ENCODE measurements around the gene FOXA3.

- no peak for TF ChIP-seq CTCF (IDR thresholded peaks at IDR 0.05; ENCODE audit: borderline replicate concordance, extremely low read depth, low read length, poor library complexity, severe bottlenecking)
- no peak for TF ChIP-seq EZH2 (IDR thresholded peaks at IDR 0.05; ENCODE audit: borderline replicate concordance, low read depth, low read length, severe bottlenecking)
Measured at GRCh38 chr19:45870798-45871197, 6.7 kb downstream of the FOXA3 start.
